Measurements from ENCODE around the gene CLCN4.

- TF ChIP-seq CTCF (conservative IDR thresholded peaks at IDR 0.05), result no peak
- no peak for TF ChIP-seq ZFX (IDR thresholded peaks at IDR 0.05)
These were observed 86.3 kb downstream of the CLCN4 start for GRCh38 chrX:10243106-10243505.

Data from C4-2B (cell line).